Ammon's horn (tissue), 1 donor: ENCODE measurements around the gene CAMTA2.
A peak's percentile ranks its signal among the peaks of the same experiment; 100 is the strongest.

Experiments used
- DNase-seq: peaks from one replicate; pipeline ENCODE4 v3.0.0-alpha.2; 2016; ENCODE audit warnings: low spot score

CAMTA2 gene

GRCh38 chr17:4969047-4969550 lies 18.4 kb downstream of the CAMTA2 start:
- no peak for DNase-seq

- DNase-seq = no peak
These were observed 18.9 kb downstream of the CAMTA2 start for GRCh38 chr17:4968486-4969046.

- peak; percentile 98 for DNase-seq
These were observed 19.7 kb downstream of the CAMTA2 start, which contains the start of gene SPAG7 for GRCh38 chr17:4967539-4968485. SPAG7 (minus strand) TSS chr17:4967817; CDS start chr17:4967804, 13 bp downstream.

- DNase-seq = peak; percentile 100
These were observed 20.5 kb downstream of the CAMTA2 start for GRCh38 chr17:4966844-4967538.

GRCh38 chr17:4965311-4965986 lies 22.0 kb downstream of the CAMTA2 start:
- DNase-seq = no peak

- DNase-seq = no peak
These were observed 27.1 kb downstream of the CAMTA2 start for GRCh38 chr17:4960279-4960922.

GRCh38 chr17:4959261-4959965 lies 28.1 kb downstream of the CAMTA2 start:
- DNase-seq = no peak

- no peak for DNase-seq
These were observed 29.4 kb downstream of the CAMTA2 start for GRCh38 chr17:4958102-4958501.

GRCh38 chr17:4956493-4957061 lies 30.9 kb downstream of the CAMTA2 start:
- no peak for DNase-seq

- no peak for DNase-seq
These were observed 32.4 kb downstream of the CAMTA2 start for GRCh38 chr17:4955091-4955490.

GRCh38 chr17:4953451-4953961 lies 34.0 kb downstream of the CAMTA2 start:
- no peak for DNase-seq

- DNase-seq = no peak
These were observed 36.0 kb downstream of the CAMTA2 start for GRCh38 chr17:4951486-4951885.

- no peak for DNase-seq
These were observed 36.7 kb downstream of the CAMTA2 start, which contains the start of gene ENO3 for GRCh38 chr17:4950746-4951204. ENO3 (plus strand) TSS chr17:4951119; CDS start chr17:4951830, 711 bp downstream.

GRCh38 chr17:4950075-4950745 lies 37.3 kb downstream of the CAMTA2 start:
- DNase-seq = no peak

- no peak for DNase-seq
These were observed 38.0 kb downstream of the CAMTA2 start for GRCh38 chr17:4949321-4950074.

- DNase-seq = peak; percentile 82
These were observed 38.5 kb downstream of the CAMTA2 start for GRCh38 chr17:4948931-4949320.

- peak; percentile 91 for DNase-seq
These were observed 39.1 kb downstream of the CAMTA2 start, which contains the start of gene PFN1 for GRCh38 chr17:4948166-4948930. PFN1 (minus strand) TSS chr17:4948530; CDS start chr17:4948394, 136 bp downstream.
